GM21423 (cell line): ENCODE measurements around the gene PPP4C.
"Not testable (repeated sequence)": the region's sequence is repeated elsewhere in the genome, so short reads cannot be mapped to it uniquely, and the experiment has no call there.

Experiments used
- ATAC-seq: cut with Tn5 transposase; IDR thresholded peaks from one replicate; pipeline ENCODE4 v1.9.1; 2021; ENCODE audit warnings: mild to moderate bottlenecking, moderate library complexity; ENCODE audit not compliant: unreplicated experiment

PPP4C gene

GRCh38 chr16:30122604-30123160 lies 46.9 kb downstream of the PPP4C start:
- ATAC-seq = no peak

- ATAC-seq = no peak
Measured at GRCh38 chr16:30124985-30125379, 49.2 kb downstream of the PPP4C start.

GRCh38 chr16:30125690-30126089 lies 49.9 kb downstream of the PPP4C start:
- ATAC-seq = not testable (repeated sequence)

- no peak for ATAC-seq
Measured at GRCh38 chr16:30127993-30128392, 52.2 kb downstream of the PPP4C start.

GRCh38 chr16:30131869-30132475 lies 56.2 kb downstream of the PPP4C start:
- no peak for ATAC-seq

GRCh38 chr16:30132591-30132990 lies 56.8 kb downstream of the PPP4C start:
- ATAC-seq = no peak
